ENCODE data around the gene PLD6.
"Not testable (repeated sequence)": the region's sequence is repeated elsewhere in the genome, so short reads cannot be mapped to it uniquely, and the experiment has no call there.

The PLD6 gene

DNA sequence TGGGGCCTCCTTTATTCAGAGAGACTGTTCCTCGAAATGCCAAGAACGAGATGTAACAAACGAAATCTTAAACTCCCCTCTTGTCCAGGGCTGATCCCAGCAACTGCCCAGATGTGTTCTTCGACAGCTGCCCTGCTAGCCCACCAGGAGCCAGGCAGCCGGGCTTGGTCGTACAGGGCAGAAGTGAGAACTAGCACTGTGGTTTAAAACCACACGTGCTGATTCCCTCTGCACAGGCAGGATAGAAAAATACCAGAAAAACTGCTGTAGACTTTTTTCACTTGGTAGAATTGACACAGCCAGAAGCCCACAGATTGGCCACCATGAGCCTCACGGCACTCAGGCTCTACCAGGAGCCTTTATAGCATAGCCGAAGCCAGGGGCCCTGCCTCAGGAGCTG lies 33.1 kb downstream of the PLD6 start:
- FAIRE-seq = no peak

DNA sequence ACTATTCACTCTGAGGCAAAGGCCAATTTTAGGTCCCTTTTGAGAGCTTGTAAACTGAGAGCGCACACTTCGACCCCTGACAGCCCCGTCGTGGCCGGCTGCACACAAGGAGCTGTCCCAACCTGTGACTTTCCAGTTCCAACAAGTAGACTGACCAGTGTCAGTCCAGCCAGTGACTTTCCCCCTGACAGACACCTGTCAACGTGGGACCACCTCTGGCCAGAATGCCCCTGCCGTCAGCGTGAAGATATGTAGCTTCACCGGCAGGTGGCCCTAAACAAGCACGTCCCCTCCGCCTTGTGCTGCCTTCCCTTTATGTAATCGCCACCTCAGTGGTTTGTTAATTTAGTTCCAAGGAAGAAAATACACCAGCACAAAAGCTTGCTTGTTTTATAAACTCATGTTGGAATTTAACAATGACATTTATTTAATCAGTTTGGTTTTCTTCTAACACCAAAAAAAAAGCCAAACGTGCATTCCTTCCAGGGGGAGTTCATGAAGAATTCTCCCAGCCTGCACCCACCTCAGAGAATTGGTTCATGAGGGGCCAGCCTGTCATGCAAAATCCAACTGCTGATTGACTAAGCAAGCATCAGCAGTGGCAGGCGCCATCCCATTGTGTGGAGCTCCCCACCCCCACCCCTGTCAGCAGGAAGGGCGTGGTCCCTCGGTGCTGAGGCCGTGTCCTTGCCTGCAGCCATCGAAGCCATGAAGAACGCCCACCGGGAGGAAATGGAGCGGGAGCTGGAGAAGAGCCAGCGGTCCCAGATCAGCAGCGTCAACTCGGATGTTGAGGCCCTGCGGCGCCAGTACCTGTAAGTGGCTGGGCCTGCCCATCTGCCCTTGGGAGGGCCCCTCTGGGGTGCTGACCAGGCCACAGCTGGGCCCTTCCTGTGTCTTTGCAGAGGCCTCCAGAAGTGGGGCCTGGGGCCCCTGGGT lies 33.9 kb downstream of the PLD6 start:
- no peak for FAIRE-seq

GRCh38 chr17:17171186-17171585 lies 34.9 kb downstream of the PLD6 start:
- no peak for FAIRE-seq

DNA sequence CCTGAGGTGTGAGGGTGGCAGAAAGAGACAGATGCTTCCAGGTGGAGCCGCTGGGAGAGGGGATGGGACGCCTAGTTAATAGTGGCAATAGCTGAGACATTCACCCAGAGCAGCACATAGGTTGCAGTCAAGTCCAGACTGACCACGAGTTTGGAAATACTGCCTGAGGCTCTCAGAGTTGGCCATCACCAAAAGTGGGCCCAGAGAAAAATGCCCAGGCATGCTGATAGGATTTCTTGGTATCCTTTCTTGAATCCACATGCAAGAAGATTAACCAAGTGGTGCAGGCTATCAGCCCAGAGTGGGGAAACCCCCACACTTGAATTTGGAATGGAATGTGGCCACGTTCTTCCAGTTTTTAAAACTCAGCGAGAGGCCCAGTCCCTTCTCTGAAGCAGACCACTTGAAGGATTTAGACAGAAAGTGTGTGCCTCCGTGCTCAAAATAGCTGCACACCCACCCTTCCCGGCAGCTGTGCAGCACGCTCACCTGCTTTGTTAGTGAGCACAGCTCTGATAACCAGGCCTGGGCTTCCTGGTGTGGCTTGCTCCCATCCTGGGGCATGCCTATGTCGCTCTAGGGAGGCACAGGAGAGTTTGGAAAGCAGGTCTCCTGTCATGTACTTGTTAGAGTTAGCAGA lies 35.7 kb downstream of the PLD6 start:
- no peak for FAIRE-seq

DNA sequence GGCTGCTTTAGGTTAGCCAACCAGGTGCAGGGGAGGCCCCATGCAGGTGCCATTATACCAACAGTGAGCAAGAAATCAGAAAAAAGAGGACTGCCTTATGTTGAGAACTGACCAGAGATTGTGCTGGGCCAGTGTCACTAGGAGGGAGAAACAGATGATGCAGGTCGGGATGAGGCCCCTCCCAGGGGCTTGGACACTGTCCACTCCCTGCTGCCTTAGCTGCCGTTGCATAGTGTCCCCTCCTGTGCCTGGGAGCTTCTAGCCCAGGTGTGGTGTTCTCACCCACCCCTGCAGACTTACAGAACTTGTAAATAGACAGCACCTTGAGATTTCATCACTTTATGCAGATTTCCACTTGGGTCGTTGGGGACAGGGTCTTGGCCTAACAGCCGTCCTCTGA lies 36.7 kb downstream of the PLD6 start:
- no peak for FAIRE-seq

DNA sequence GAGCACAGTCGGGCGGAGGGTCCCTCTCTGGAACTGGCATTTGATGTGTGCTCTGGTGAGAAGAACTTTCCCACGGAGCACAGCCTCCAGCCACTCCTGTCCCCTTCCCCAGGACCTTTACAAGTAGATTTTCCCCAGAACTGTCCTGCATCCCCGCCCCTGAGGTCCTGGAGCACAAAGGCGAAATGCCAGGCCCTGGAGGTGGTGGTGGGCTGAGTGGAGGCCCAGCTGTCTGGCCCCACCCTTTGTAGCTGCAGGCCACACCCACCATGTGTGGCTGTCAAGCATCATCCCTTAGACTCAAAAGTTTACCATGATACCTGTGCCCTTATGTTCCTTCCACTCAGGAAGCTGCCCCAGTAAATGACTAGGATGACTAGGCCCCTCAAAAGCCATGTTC lies 37.7 kb downstream of the PLD6 start:
- no peak for FAIRE-seq

DNA sequence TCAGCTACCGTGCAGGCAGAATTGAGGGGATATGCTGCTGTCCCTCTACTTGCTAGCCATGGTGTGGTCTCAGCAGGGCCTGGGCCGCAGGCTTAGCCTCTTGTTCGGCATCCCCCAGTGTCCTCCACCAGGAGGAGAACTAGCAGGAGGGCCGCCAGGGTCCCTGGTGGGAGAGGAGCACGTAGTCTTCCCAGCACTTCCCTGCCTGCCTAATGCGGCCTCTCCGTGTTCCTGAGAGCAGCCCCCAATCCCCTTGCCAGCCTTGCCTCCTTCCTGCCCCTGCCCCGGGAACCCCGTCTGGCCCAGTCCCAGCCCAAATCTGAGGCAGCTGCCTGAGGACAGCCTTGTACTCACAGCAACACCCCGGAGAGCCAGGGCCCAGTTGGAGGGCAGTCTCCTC lies 38.1 kb downstream of the PLD6 start:
- FAIRE-seq = no peak

DNA sequence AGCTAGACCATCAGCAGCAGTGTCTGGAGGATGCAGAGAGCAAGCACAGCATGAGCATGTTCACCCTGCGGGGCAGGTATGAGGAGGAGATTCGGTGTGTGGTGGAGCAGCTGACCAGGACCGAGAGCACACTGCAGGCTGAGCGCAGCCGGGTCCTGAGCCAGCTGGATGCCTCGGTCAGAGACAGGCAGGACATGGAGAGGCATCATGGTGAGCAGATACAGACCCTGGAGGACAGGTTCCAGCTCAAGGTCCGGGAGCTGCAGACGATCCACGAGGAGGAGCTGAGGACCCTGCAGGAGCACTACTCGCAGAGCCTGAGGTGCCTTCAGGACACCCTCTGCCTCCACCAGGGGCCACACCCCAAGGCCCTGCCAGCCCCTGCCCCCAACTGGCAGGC lies 38.8 kb downstream of the PLD6 start:
- FAIRE-seq = no peak

DNA sequence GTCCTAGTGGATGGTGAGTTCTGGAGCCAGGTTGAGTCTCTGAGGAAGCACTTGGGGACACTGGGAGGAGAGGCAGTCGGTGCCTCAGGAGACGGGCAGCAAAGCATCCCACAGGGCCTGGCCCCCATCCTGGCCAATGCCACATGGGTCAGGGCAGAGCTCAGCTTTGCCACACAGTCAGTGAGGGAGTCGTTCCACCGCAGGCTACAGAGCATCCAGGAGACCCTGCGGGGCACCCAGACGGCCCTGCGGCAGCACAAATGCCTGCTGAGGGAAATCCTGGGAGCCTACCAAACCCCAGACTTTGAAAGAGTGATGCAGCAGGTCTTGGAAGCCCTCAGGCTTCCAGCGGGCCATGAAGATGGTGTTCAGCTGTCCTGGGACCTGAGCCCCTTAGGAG lies 39.7 kb downstream of the PLD6 start:
- FAIRE-seq = no peak

DNA sequence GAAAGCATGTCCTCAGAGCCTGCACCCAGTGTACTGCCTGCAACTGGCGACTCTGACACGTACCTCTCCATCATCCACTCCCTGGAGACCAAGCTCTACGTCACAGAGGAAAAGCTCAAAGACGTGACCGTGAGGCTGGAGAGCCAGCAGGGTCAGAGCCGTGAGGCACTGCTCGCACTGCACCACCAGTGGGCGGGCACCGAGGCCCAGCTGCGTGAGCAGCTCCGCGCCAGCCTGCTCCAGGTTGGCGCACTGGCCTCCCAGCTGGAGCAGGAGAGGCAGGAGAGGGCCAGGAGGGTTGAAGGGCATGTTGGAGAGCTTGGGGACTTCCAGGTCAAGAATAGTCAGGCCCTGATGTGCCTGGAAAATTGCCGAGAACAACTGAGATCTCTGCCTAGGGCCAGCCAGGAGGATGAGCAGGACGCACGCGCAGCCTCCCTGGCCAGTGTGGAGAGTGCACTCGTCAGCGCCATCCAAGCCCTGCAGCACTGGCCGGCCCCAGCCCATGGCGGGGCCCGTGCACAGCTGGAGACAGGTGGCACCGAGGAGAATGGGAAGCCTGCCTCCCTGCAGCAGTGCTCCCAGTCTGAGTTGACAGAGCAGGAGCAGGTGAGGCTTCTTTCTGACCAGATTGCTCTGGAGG lies 40.3 kb downstream of the PLD6 start:
- no peak for FAIRE-seq

GRCh38 chr17:17164676-17165075 lies 41.5 kb downstream of the PLD6 start:
- no peak for FAIRE-seq

DNA sequence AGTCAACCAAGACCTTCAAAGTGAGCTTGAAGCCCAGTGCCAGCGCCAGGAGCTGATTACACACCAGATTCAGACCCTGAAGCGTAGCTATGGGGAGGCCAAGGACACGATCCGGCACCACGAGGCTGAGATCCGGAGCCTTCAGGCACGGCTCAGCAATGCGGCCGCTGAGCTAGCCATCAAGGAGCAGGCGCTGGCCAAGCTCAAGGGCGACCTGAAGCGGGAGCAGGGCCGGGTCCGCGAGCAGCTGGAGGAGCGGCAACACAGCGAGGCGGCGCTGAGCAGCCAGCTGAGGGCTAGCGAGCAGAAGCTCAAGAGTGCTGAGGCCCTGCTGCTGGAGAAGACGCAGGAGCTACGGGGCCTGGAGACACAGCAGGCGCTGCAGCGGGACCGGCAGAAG lies 42.0 kb downstream of the PLD6 start:
- no peak for FAIRE-seq

DNA sequence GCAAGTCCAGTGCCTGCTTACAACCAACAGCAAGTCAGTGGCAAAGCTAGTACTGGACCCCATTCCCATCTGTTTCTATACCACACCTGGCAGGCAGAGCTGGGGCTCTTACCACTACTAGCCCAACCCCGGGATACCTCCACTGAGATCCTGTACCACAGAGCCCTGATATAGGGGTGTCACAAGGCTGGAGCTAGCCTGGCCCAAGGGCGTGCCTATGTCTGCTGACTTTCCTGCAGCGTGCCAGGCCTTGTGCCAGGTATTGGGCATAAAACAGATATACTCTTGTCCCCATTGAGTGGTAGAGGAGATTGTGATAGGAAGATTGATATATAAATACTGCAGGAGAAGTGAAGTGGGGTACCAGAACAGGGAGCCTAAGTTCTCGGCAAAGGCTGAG lies 44.4 kb downstream of the PLD6 start:
- FAIRE-seq = no peak

GRCh38 chr17:17161121-17161520 lies 45.0 kb downstream of the PLD6 start:
- no peak for FAIRE-seq

DNA sequence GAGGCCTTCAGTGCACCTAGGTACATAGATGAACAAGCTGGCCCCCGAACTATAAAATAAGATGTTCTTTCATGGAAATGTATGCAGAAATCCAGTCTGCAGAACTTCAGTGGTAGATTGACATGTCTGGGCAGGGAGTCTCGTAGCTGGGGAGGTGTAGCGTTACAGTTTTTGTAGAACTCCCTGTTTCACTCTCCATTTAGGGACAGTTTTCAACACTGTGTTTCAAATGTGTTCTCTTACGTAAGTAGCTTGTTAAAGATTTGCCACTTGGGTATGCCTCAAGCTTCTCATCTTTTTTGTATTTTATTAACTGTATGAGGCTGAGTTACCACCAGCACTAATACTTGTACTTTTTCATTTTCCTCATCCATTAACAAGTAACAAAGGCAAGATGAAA lies 46.6 kb downstream of the PLD6 start:
- FAIRE-seq = no peak

DNA sequence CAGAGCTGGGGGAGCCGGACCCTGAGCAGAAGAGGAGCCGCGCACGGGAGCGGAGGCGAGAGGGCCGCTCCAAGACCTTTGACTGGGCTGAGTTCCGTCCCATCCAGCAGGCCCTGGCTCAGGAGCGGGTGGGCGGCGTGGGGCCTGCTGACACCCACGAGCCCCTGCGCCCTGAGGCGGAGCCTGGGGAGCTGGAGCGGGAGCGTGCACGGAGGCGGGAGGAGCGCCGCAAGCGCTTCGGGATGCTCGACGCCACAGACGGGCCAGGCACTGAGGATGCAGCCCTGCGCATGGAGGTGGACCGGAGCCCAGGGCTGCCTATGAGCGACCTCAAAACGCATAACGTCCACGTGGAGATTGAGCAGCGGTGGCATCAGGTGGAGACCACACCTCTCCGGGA lies 47.6 kb downstream of the PLD6 start:
- not testable (repeated sequence) for FAIRE-seq

GRCh38 chr17:17157041-17157440 lies 49.1 kb downstream of the PLD6 start:
- FAIRE-seq = no peak

GRCh38 chr17:17156511-17156910 lies 49.6 kb downstream of the PLD6 start:
- FAIRE-seq = no peak

DNA sequence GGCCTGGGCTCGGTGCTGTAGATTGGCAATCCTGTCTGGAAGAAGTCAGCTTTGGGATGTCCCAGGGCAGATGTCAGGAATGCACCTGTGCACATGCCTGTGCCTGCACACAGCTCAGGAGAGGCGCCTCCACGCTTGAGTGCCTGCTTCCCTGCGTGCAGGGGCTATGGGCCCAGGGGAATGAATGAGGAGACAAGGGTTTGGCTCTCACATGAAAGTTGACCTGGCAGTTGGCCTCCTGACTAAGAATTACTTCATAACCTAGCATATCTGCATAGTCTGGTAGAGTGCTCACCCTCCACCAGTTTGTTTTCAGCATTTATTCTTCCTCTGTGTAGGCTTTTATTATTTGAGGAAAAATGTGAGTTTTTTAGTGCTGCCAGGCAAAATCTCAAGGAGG lies 50.0 kb downstream of the PLD6 start:
- FAIRE-seq = no peak

GRCh38 chr17:17155568-17155967 lies 50.6 kb downstream of the PLD6 start:
- FAIRE-seq = no peak

DNA sequence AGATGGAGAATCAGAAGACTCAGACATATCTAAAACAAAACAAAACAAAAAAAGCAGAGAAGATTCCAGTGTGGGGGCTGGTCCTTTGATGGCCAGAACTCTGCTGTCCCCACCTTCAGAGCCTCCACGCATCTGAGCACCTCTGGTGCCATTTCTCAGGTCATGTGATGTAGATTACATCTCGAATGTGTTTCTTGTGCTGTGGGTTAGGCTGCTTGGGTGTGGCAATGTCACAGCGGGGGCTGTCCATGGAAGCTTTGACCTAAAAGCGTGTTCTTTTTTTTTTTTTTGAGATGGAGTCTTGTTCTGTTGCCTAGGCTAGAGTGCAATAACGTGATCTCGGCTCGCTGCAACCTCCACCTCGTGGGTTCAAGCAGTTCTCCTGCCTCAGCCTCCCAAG lies 51.2 kb downstream of the PLD6 start:
- FAIRE-seq = no peak

DNA sequence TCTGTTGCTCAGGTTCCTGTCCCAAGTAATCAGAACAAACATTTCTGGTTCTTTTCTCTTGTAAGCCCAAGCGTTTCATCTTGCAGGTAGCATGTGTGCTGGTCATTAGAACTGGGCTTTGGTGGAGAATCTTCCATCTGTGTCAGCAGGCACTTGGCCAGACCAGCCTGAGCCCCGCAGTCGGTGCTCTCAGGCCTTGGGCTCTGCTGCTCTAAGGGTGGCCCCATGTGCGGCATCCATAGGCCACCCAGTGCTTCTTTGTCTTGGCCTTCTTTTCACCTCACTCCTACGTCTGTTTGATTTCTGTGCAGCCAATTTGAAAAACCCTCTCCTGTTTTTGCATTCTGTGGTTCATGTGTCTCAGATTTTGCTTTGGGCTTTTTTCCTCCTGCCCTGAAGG lies 51.6 kb downstream of the PLD6 start:
- no peak for FAIRE-seq

- FAIRE-seq = no peak
Observed at GRCh38 chr17:17153709-17154108, 52.4 kb downstream of the PLD6 start.

GRCh38 chr17:17153071-17153470 lies 53.1 kb downstream of the PLD6 start:
- FAIRE-seq = no peak
